Stimulated activated CD4-positive, alpha-beta T cell treated with anti-CD3 and anti-CD28 coated beads, Interleukin-15, amount 100 ng/mL, for 1 hour (primary cell): ENCODE results near the gene MTA2.
"Not testable (repeated sequence)": the region's sequence is repeated elsewhere in the genome, so short reads cannot be mapped to it uniquely, and the experiment has no call there.

Experiments
- DNase-seq, 2 donors: peaks; one replicate each; pipeline ENCODE4 v3.0.0-alpha.2; 2020; ENCODE audit warnings: low read depth in 1 of 2, low spot score in 1 of 2

MTA2 gene

GRCh38 chr11:62601372-62602140 is at the start of gene MTA2:
Gene MTA2, minus strand, starts transcription at chr11:62601865. Its CDS starts 415 bp downstream, at chr11:62601450.
- peak; percentile 99 for DNase-seq

- not testable (repeated sequence) for DNase-seq
Observed at GRCh38 chr11:62650283-62650682, 48.6 kb upstream of the MTA2 start.

GRCh38 chr11:62649486-62649885 is 47.8 kb upstream of the MTA2 start:
- no peak for DNase-seq

GRCh38 chr11:62648967-62649364 is 47.3 kb upstream of the MTA2 start:
- DNase-seq, result no peak

GRCh38 chr11:62648185-62648966 is 46.7 kb upstream of the MTA2 start:
- DNase-seq, result no peak

GRCh38 chr11:62647609-62648005 is 45.9 kb upstream of the MTA2 start:
- DNase-seq, result no peak

GRCh38 chr11:62646825-62647608 is 45.4 kb upstream of the MTA2 start:
- no peak for DNase-seq

GRCh38 chr11:62645946-62646824 is 44.5 kb upstream of the MTA2 start, which contains the start of gene GANAB:
Gene GANAB, minus strand, starts transcription at chr11:62646613. Its CDS starts 14 bp downstream, at chr11:62646599.
- DNase-seq, result peak; percentile 96 to 98

GRCh38 chr11:62645671-62645945 is 43.9 kb upstream of the MTA2 start:
- no peak for DNase-seq

GRCh38 chr11:62644220-62644619 is 42.6 kb upstream of the MTA2 start:
- DNase-seq, result no peak

- DNase-seq, result no peak
Observed at GRCh38 chr11:62632492-62632891, 30.8 kb upstream of the MTA2 start.

- DNase-seq, result no peak
Observed at GRCh38 chr11:62627713-62628112, 26.0 kb upstream of the MTA2 start.

GRCh38 chr11:62622476-62623089 is 20.9 kb upstream of the MTA2 start:
- no peak for DNase-seq

GRCh38 chr11:62621567-62622470 is 20.2 kb upstream of the MTA2 start, which contains the start of gene B3GAT3:
Gene B3GAT3, minus strand, starts transcription at chr11:62621986. Its CDS starts 39 bp downstream, at chr11:62621947.
- DNase-seq, result peak; percentile 90 to 92

- DNase-seq, result no peak
Observed at GRCh38 chr11:62621027-62621566, 19.4 kb upstream of the MTA2 start.

GRCh38 chr11:62616957-62617356 is 15.3 kb upstream of the MTA2 start:
- not testable (repeated sequence) for DNase-seq

- no peak for DNase-seq
Observed at GRCh38 chr11:62615521-62615920, 13.9 kb upstream of the MTA2 start.

- no peak for DNase-seq
Observed at GRCh38 chr11:62614275-62614674, 12.6 kb upstream of the MTA2 start.

GRCh38 chr11:62613291-62613778 is 11.7 kb upstream of the MTA2 start:
- DNase-seq, result no peak
